GM12878 (cell line): Measurements from ENCODE around the gene LRRC40. TPM values are rescaled to one million over a fixed set of nuclear protein-coding genes. Genes with fewer than 3 reads are reported as not detected.

ENCODE experiments used
- BRCA1 ChIP-seq: IDR thresholded peaks from 2 replicates; pipeline ENCODE4 v1.6.1; 2011; ENCODE audit warnings: low read depth, low read length, improper control_type of control experiment
- DPF2 ChIP-seq: fragments of 450-650 bp; IDR thresholded peaks from 2 replicates; pipeline ENCODE4 v1.6.1; 2017; ENCODE audit warnings: mild to moderate bottlenecking
- FOXM1 ChIP-seq: IDR thresholded peaks from 2 replicates; pipeline ENCODE4 v1.6.1; 2012; ENCODE audit warnings: low read depth, mild to moderate bottlenecking, inconsistent platforms, low read length, moderate library complexity
- IKZF2 ChIP-seq, 2 experiments: fragments of 450-650 bp; IDR thresholded peaks; 2 replicates each; pipeline ENCODE4 v1.6.1; 2017; ENCODE audit warnings: mild to moderate bottlenecking in 2 of 2, moderate library complexity in 2 of 2
- MYC ChIP-seq: IDR thresholded peaks from 2 replicates; pipeline ENCODE4 v1.6.1; 2011; ENCODE audit warnings: mild to moderate bottlenecking, low read length, moderate library complexity, inconsistent platforms; ENCODE audit not compliant: insufficient read depth, insufficient replicate concordance, insufficient read length, severe bottlenecking
- RB1 ChIP-seq: fragments of 450-650 bp; formaldehyde crosslinking; IDR thresholded peaks from 2 replicates; pipeline ENCODE4 v1.6.1; 2017; ENCODE audit warnings: mild to moderate bottlenecking, borderline replicate concordance
- SMAD1 ChIP-seq: fragments of 450-650 bp; IDR thresholded peaks from 2 replicates; pipeline ENCODE4 v1.6.1; 2018; ENCODE audit warnings: mild to moderate bottlenecking, low read depth; ENCODE audit not compliant: partially characterized antibody
- polyA plus RNA-seq, 11 experiments: library from polyadenylated mRNA; depleted of rRNA in 4 of 11; unstranded in 6 of 11; stranded (reverse) in 5 of 11; fragments of >200 nt; fragmentation: Nextera tagmentation in 4 of 11; fragmentation: Illumina TruSeq in 1 of 11; extraction: Ambion mirVana in 4 of 11; extraction: Trizol in 1 of 11; gene quantifications; 1 replicate in 1 of 11; 2 replicates in 10 of 11; pipeline versions ENCODE4 v1.2.1 to v1.2.3, GENCODE V29; 2011 to 2016; ENCODE audit warnings: inconsistent platforms in 2 of 11, missing spikeins in 2 of 11, low read depth in 1 of 11
- total RNA-seq, 4 experiments: library from RNA; depleted of rRNA in 3 of 4; stranded (reverse); fragments of >200 nt in 3 of 4; fragmentation: Illumina TruSeq in 1 of 4; extraction: Trizol in 1 of 4; gene quantifications; 2 replicates each; pipeline versions ENCODE4 v1.2.1 to v1.2.3, GENCODE V29; 2013 to 2021
- TF ChIP-seq, protein P1 (sequence below): fragments of 150-350 bp; IDR thresholded peaks from 2 replicates; pipeline ENCODE4 v1.6.1; 2016; ENCODE audit warnings: low read depth, low read length
- TF ChIP-seq, protein P2 (sequence below): IDR thresholded peaks from 2 replicates; pipeline ENCODE4 v1.6.1; 2012; ENCODE audit warnings: low read depth, low read length, improper control_type of control experiment
- TF ChIP-seq, protein P3 (sequence below): IDR thresholded peaks from 2 replicates; pipeline ENCODE4 v1.6.1; 2012; ENCODE audit warnings: low read length, inconsistent platforms

The LRRC40 gene
- total and polyA plus RNA-seq, 10 of the 15 experiments (the other 5 are each of a cell fraction or from before 2014, with no cell fraction given), result 19.5 to 44.3 (median 30.9) TPM

DNA sequence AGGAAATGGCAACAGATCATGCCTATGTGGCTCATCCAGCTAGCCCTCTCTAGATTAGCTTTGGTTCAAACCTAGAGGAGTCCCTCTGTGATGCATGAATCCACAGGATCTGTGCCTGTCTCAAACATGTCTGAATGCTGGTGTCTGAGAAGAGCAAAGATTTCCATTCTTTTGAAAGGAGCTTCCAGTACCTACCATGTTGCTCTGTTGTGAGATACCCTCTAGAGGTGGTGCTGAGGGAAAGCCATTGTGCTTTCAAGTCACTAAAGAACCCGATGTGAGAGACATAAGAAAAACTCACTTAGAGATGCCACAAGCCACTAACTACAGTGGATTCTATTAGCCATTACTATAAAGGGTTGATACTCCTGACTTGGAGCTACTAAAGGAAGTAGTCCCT, 103.6 kb downstream of the LRRC40 start (continued):
- TF ChIP-seq, protein P1, sequence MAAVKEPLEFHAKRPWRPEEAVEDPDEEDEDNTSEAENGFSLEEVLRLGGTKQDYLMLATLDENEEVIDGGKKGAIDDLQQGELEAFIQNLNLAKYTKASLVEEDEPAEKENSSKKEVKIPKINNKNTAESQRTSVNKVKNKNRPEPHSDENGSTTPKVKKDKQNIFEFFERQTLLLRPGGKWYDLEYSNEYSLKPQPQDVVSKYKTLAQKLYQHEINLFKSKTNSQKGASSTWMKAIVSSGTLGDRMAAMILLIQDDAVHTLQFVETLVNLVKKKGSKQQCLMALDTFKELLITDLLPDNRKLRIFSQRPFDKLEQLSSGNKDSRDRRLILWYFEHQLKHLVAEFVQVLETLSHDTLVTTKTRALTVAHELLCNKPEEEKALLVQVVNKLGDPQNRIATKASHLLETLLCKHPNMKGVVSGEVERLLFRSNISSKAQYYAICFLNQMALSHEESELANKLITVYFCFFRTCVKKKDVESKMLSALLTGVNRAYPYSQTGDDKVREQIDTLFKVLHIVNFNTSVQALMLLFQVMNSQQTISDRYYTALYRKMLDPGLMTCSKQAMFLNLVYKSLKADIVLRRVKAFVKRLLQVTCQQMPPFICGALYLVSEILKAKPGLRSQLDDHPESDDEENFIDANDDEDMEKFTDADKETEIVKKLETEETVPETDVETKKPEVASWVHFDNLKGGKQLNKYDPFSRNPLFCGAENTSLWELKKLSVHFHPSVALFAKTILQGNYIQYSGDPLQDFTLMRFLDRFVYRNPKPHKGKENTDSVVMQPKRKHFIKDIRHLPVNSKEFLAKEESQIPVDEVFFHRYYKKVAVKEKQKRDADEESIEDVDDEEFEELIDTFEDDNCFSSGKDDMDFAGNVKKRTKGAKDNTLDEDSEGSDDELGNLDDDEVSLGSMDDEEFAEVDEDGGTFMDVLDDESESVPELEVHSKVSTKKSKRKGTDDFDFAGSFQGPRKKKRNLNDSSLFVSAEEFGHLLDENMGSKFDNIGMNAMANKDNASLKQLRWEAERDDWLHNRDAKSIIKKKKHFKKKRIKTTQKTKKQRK, result no peak
- TF ChIP-seq RB1, result no peak
- TF ChIP-seq, protein P2, sequence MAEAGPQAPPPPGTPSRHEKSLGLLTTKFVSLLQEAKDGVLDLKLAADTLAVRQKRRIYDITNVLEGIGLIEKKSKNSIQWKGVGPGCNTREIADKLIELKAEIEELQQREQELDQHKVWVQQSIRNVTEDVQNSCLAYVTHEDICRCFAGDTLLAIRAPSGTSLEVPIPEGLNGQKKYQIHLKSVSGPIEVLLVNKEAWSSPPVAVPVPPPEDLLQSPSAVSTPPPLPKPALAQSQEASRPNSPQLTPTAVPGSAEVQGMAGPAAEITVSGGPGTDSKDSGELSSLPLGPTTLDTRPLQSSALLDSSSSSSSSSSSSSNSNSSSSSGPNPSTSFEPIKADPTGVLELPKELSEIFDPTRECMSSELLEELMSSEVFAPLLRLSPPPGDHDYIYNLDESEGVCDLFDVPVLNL, result no peak
- no peak for TF ChIP-seq MYC
- TF ChIP-seq, protein P3, sequence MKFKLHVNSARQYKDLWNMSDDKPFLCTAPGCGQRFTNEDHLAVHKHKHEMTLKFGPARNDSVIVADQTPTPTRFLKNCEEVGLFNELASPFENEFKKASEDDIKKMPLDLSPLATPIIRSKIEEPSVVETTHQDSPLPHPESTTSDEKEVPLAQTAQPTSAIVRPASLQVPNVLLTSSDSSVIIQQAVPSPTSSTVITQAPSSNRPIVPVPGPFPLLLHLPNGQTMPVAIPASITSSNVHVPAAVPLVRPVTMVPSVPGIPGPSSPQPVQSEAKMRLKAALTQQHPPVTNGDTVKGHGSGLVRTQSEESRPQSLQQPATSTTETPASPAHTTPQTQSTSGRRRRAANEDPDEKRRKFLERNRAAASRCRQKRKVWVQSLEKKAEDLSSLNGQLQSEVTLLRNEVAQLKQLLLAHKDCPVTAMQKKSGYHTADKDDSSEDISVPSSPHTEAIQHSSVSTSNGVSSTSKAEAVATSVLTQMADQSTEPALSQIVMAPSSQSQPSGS, result no peak
- TF ChIP-seq BRCA1, result no peak
- no peak for TF ChIP-seq DPF2
- TF ChIP-seq SMAD1, result no peak
- no peak for TF ChIP-seq IKZF2 (IDR thresholded peaks at IDR 0.05)
- TF ChIP-seq FOXM1, result no peak
